DMS79 (cell line): Measurements from ENCODE around the gene PTPRT.
A peak's percentile ranks its signal among the peaks of the same experiment; 100 is the strongest.

Experiments
- DNase-seq: peaks from one replicate; lab custom pipeline; 2025; lab: John Stamatoyannopoulos, UW

PTPRT gene

DNA sequence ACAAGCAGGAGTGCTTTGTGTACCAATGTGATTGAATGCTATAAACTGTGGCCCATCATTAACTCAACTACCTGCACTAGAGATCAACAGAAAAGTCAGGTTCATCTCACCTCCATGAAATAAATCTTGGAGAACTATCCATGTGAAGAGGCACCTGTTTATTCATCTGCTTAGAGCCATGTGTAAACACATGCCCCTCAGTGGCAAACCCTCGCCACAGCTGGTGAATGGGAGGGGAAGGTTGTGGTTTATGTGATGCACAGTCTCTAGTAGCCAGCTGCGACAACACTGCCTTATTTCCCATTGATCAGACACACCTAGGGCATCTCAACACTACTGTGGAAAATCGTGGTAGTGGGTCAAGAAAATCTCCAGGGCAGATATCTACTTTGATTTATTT lies 640.2 kb downstream of the PTPRT start:
- DNase-seq: no peak

GRCh38 chr20:42544926-42545325 lies 644.8 kb downstream of the PTPRT start:
- no peak for DNase-seq

DNA sequence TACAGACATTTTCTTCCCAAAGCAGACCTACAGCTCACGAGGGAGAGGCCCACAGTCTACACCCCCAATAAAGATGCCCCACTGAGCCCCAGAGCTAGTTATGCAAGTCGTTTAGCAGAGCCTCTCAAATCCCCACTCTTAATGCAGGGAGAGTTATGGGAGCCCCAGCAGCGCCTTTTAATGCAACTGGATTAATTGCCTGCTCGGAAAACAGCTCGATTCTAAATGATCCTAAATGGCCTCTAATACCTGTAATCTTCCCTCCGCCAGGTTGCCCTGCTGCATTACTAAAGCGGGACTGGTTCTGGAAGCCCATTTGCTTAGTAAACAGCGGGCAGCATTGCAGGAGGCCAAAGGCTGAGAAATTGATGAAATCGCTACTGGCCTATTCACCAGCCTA lies 656.9 kb downstream of the PTPRT start:
- DNase-seq: no peak

DNA sequence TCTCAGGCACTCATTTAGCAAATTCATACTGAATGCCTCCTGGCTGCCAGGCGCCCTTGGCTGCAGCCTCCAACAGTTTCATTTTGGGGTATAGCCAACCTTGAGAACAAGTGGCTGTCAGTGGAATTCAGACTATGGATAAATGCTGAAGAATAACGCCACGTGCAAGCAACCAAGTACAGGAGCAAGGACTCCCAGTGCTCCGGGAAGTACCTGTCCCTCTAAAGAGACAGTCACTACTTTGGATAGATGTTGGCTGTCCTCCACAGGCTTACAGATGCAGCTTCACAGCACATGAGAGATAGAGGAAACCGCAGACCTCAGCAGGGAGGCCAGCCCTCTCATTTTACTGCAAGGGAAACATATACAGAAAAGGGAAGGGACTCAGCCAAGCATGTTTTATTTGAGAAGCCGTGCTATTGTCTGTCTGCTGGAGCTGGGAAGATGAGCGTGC lies 658.2 kb downstream of the PTPRT start:
- peak; percentile 15 for DNase-seq

DNA sequence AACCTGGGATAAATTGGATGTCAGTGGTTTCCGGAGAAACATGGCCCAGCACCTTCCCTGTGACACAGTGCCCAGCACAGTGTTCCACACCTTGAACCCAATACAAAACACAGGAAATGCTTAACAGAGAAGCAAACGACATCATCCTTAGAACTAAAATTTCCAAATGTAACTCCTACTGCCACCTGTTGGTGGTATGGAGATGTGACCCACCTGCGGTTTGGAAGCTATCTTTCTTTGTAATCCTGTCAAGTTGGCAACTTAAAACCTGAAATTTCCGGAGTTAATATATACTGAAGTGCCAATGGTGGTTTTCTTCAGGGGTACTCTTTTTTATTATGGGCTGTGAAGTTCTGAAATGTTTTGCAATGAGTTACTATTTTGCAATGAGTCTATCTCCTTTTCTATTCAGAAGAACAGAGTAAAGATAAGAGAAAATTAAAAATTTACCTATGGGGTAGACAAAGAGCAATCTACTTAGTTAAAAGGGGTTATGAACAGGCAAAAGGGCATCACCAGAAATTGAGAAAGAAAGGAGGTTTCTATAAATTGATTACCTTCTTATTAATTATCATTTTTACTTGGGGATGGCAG lies 658.8 kb downstream of the PTPRT start:
- DNase-seq: no peak

DNA sequence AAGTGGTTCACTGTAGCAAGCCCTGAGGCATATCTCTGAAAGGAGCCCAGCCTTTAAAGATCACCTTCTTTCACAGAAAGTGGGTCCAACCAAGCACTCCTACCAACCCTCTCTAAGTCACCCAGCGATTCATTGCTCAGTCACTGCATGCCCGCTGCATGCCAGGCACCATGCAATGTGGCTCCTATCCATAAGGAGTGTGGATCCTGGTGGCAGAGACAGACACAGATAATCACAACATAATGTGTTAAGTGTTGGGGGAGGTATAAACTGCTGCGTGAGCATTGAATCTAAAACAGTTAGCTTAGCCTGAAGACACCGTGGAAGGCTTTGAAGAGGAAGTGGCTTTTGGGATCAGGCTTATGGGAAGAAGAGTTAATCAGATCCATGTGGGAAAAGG lies 659.5 kb downstream of the PTPRT start:
- no peak for DNase-seq

DNA sequence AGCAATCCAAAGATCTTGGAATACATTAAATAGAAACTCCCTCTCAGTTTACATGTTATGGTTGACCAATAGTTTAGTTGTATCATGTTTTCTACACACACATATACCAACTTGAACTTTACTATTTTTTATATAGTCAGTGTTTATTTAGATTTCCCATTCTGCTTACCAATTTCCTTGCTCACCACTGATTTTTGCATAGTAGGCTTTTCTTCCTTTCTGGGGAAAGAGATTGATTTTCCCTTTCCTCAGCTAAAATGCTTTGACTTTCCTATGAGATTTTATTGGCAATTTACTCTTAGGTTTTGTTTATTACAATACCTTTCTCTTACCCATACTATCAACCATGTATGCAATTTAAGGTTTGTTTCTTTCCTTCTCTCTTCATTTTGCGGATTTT lies 665.6 kb downstream of the PTPRT start:
- DNase-seq: no peak

DNA sequence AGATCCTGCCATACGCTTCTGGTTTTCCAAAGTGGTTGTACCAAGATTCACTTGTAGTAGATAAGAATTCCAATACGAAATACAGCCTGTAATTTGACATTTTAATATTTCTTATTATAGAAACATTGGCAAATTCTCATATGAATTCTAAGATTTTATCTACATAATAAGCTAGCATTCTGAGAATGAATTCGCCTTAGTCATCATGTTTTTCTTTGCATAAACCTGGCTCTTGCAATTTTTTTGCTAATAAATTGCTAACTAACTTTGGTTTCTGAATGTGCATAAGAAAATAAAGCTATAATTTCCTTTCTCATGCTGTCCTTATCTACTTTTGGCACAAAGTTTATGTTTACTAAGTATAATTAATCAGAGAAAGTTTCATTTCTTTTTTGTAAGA lies 673.0 kb downstream of the PTPRT start:
- DNase-seq: no peak

DNA sequence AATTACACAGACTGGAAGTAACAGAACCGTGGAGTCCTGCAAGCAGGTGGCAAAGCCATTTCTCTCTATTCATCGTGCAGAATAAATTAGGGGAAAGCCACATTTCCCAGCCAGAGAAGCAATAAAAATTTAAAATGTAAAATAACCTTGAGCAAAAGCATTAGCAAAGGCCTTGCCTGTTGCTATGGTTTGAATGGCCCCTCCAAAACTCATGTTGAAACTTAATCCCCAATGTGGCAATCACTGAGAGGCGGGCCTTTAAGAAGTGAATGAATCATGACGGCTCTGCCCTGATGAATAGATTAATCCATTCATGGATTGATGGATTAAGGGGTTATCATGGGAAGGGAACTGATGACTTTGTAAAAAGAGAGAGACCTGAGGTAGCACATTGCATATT lies 679.0 kb downstream of the PTPRT start:
- no peak for DNase-seq

GRCh38 chr20:42507874-42508273 lies 681.8 kb downstream of the PTPRT start:
- no peak for DNase-seq

DNA sequence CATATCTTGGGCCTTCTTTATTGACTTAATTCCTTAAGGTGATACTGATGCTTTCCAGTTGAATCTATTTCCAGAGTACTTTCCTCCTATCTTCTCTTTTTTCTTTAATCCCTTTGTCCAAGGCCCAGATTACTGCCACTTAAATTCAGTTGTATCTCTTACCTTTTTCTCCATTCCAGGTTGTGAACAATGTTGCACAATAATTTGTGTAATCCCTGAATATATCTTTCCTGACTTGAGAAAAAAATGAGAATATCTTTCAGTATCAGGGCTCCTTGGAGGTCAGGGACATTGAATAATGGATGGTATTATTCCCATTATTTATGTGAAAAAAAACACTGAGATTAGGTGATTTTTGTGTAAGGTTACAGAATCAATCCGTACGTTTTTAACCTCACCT lies 683.3 kb downstream of the PTPRT start:
- DNase-seq: no peak

DNA sequence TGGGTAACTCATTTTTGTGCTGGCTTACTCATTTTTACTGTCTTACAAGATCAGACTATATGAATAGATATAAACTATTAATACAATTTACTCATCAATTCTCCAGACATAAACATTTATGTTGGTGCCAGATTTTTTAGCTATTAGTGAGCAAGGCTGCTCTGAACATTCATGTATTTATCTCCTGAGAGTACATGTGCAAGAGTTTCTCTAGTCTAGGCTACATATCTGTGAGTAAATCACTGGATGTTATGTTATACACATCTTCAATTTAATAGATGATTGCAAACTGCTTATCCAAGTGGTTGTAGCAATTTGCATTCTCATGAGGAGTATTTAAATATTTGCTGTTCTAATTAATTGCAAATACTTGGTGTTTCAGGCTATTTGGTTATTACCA lies 687.1 kb downstream of the PTPRT start:
- DNase-seq: no peak

DNA sequence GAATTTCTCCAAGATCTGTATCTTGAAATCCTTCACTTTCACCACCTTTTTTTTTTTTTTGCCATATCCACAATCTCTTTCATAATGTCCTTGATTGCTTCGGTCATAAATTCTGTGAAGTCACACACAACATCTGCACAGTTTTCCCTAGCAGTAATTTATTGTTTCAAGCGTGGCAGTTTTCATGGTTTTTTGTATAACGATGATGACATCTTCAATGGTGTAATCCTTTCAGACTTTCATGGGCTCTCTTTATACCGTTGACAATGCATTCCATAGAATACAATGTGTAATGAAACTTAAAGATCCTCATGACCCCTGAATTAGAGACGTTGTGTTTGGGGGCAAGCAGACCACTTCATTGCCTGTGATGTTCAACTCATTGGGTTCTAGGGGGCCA lies 693.1 kb downstream of the PTPRT start:
- no peak for DNase-seq

GRCh38 chr20:42494290-42494689 lies 695.4 kb downstream of the PTPRT start:
- DNase-seq: no peak

- no peak for DNase-seq
These were observed 696.7 kb downstream of the PTPRT start for GRCh38 chr20:42493001-42493400.

- no peak for DNase-seq
These were observed 697.4 kb downstream of the PTPRT start for GRCh38 chr20:42492290-42492689.

DNA sequence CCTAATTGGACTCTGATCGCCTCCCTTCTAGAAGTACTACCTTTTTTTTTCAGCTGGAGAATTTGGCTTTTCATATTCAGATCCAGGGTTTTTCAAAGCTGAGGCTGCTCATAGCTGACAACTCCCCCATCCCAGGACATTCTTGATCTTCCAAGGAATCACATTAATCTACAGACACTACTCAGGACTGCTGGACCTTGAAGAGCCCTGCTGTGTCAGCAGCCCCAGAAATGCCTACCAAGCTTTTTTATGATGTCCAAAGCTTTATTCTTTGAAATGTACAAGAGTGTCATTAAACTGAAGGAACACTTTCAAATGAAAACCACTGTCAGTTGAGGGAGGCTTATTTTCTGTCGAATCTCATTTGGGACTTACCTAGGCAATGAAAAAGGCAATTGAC lies 704.1 kb downstream of the PTPRT start:
- DNase-seq: no peak

DNA sequence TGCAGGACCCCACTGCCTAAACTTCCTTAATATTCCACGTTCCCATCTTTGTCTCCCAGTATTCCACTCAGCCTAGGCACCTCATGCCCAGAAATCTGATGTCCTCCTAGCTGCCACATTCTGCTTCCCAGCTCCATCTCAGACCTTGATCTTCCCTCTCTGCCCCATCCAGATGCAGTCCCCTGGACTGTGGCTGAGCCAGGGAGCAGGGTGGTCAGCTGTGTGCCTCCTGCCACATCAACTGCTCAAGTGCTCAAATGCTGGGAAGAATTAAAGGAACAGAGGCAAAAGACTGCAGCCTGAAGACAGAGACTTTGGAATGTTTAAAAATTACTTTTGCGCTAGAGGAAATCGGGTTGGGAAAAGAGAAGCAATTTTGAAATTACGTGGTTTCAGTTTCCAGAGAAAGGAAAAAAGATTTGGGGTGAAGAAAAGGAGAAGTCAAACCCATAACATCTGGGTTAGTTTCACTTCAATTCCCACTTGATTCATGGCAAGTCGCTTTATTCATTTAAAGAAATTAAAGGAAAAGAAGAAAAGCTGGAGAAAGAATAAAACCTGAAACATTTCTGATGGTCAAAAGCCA lies 704.8 kb downstream of the PTPRT start:
- no peak for DNase-seq

GRCh38 chr20:42484335-42484734 lies 705.4 kb downstream of the PTPRT start:
- no peak for DNase-seq

GRCh38 chr20:42483730-42484303 lies 705.9 kb downstream of the PTPRT start:
- DNase-seq: no peak

DNA sequence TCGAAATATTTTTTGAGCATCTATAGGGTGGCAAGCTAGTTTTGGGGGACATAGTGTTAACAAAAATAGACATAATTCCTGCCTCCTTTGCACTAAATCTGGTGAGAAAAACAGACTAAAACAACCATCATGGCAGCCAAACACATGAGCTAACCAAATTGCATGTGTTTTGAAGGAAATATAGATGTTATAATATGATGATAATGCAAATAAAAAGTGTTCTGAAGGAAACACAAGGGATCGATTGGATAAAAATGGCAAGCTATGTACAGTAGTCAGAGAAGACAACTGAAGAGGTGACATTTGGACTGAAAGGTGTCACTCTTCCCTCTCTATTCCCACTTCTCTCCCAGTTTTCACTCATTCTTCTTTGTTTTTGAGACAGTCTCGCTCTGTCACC lies 706.9 kb downstream of the PTPRT start:
- DNase-seq: no peak

- DNase-seq: no peak
These were observed 713.9 kb downstream of the PTPRT start for GRCh38 chr20:42475773-42476172.

- peak; percentile 26 for DNase-seq
These were observed 715.1 kb downstream of the PTPRT start for GRCh38 chr20:42474646-42475045.

DNA sequence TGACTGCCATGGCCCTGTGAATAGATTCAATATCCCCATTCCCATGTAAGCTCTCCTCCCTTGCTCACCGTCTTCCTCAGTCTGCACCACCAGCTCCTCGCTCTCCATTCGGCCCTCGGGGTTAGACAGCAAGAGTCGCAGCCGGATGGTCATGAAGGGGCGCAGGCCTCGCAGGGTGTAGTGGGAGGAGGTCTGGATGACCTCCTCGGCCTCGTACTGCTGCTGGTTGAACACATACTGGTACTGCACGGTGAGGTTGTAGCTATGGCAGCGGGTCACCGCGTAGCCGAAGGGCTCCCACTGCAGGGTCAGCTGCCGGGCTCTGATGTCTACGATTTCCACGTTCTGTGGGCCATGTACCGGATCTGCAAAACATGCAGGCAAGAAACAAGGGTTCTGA lies 717.5 kb downstream of the PTPRT start:
- no peak for DNase-seq
